ENCODE measurements around the gene RBM5.
"Not testable (repeated sequence)": the region's sequence is repeated elsewhere in the genome, so short reads cannot be mapped to it uniquely, and the experiment has no call there.

RBM5 gene

GRCh38 chr3:50088725-50089608, at the start of gene RBM5:
TSS of gene RBM5 (plus strand) at chr3:50088919. CDS start at chr3:50090435, 1,516 bp downstream.
- peak; percentile 86 for DNase-seq (ENCODE audit: low read depth)

- no peak for DNase-seq (ENCODE audit: low read depth)
These were observed 43.7 kb upstream of the RBM5 start for GRCh38 chr3:50044976-50045375.

GRCh38 chr3:50047426-50047825, 41.3 kb upstream of the RBM5 start:
- no peak for DNase-seq (ENCODE audit: low read depth)

- no peak for DNase-seq (ENCODE audit: low read depth)
These were observed 38.4 kb upstream of the RBM5 start for GRCh38 chr3:50050361-50050760.

- DNase-seq (ENCODE audit: low read depth) = no peak
These were observed 31.0 kb upstream of the RBM5 start for GRCh38 chr3:50057756-50058155.

GRCh38 chr3:50068134-50068533, 20.6 kb upstream of the RBM5 start:
- DNase-seq (ENCODE audit: low read depth) = no peak

GRCh38 chr3:50078091-50078490, 10.6 kb upstream of the RBM5 start:
- no peak for DNase-seq (ENCODE audit: low read depth)

- no peak for DNase-seq (ENCODE audit: low read depth)
These were observed 10.1 kb upstream of the RBM5 start for GRCh38 chr3:50078622-50079021.

- not testable (repeated sequence) for DNase-seq (ENCODE audit: low read depth)
These were observed 3.8 kb upstream of the RBM5 start for GRCh38 chr3:50084951-50085350.

GRCh38 chr3:50089609-50089945, 858 bp downstream of the RBM5 start:
- peak; percentile 1 for DNase-seq (ENCODE audit: low read depth)

- no peak for DNase-seq (ENCODE audit: low read depth)
These were observed 2.3 kb downstream of the RBM5 start for GRCh38 chr3:50090984-50091383.

GRCh38 chr3:50095352-50095998, 6.8 kb downstream of the RBM5 start:
- no peak for DNase-seq (ENCODE audit: low read depth)

GRCh38 chr3:50100386-50100785, 11.7 kb downstream of the RBM5 start:
- DNase-seq (ENCODE audit: low read depth) = no peak

GRCh38 chr3:50100956-50101845, 12.5 kb downstream of the RBM5 start:
- DNase-seq (ENCODE audit: low read depth) = no peak

- no peak for DNase-seq (ENCODE audit: low read depth)
These were observed 13.8 kb downstream of the RBM5 start for GRCh38 chr3:50102558-50102957.

- DNase-seq (ENCODE audit: low read depth) = no peak
These were observed 23.0 kb downstream of the RBM5 start for GRCh38 chr3:50111757-50112156.

- no peak for DNase-seq (ENCODE audit: low read depth)
These were observed 23.7 kb downstream of the RBM5 start for GRCh38 chr3:50112462-50112861.

GRCh38 chr3:50117120-50117519, 28.4 kb downstream of the RBM5 start:
- no peak for DNase-seq (ENCODE audit: low read depth)

- DNase-seq (ENCODE audit: low read depth) = no peak
These were observed 29.5 kb downstream of the RBM5 start for GRCh38 chr3:50118237-50118636.

- DNase-seq (ENCODE audit: low read depth) = no peak
These were observed 31.1 kb downstream of the RBM5 start for GRCh38 chr3:50119786-50120185.

GRCh38 chr3:50120364-50121071, 31.8 kb downstream of the RBM5 start:
- no peak for DNase-seq (ENCODE audit: low read depth)
